ENCODE measurements around the gene NT5DC1.

The NT5DC1 gene

DNA sequence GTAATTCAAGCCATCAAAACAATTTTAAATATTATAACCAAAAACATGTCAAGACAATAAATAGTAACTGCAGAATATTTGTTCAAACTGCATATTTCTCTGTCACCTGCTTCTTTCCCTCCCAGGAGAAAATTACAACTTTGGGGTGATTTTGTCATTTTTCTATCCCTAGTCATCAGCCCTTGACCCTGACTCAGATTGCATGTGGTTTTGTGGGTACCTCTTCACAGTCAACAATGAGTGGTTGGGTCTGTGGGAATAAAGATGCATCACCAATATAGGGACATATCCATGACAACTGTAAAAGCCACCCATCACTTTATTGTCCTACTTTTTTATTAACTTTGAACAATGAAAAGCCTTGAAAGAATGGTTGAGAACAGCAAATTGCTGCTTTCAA lies 18.0 kb downstream of the NT5DC1 start:
- TF ChIP-seq CTCF (conservative IDR thresholded peaks at IDR 0.05) (no peak), ZFX (IDR thresholded peaks at IDR 0.05) (no peak)
- H3K27ac ChIP-seq = no peak overlapping the region

GRCh38 chr6:116120430-116120829 lies 19.8 kb downstream of the NT5DC1 start:
- no peak for TF ChIP-seq ZFX (IDR thresholded peaks at IDR 0.05)
- TF ChIP-seq CTCF (conservative IDR thresholded peaks at IDR 0.05) = no peak
- no peak overlapping the region for H3K27ac ChIP-seq

DNA sequence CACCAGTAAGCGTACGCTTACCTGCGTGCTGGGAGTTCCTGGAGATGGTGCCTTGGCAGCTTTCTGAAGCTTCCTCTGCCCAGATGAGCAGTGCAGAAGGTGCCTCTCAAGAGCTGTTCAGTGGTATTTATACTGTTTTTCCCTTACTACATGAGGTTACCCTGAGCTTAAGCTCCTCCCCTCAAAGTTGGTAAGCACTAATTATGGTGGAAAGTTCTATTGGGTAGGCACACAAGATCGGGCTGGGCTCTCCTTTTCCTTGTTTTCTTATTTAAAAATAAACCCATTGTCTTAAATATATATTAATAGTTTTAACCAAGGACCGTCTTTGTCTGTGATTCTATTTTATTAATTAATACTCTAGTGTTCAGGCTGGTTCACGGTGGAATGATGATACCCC lies 25.4 kb downstream of the NT5DC1 start, which contains the start of gene COL10A1:
Gene COL10A1 (minus strand): TSS at position 101 of the 400 bp plus-strand sequence. CDS start 640 bp downstream, outside the sequence.
- TF ChIP-seq ZFX (IDR thresholded peaks at IDR 0.05) (no peak), CTCF (conservative IDR thresholded peaks at IDR 0.05) (no peak)
- no peak within 1 kb of the TSS for H3K27ac ChIP-seq

DNA sequence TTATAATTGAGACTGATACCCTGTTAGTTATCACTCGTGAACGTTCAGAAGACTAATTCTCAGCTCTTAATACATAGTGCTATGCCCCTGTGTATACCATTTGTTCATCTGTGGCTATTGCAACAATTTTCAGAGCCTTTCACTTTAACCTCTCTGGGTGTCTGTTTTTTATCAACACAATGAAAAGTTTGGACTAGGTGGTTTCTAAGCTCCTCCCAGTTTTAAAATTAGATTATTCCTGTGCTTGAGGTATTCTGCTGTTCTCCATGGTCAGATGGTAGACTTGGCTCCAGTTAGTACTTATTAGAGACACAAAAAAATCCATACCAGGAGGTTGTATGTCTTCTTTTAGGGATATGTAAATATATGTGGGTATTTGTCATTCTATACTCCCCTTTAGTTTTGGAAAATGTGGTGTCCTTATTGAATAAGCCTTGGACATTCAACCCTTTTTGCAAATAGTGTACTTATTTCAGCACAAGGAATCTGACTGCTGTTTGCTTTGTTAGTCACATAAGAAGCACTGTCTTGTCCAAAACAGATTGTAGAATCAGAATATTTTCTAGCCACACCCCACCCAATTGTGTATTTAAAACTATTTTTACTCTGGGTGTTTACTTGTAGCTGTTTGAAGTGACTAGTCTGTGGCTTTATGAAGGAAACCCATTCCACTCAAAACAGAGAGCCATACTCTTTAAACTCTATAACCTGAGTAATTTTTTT lies 27.3 kb downstream of the NT5DC1 start:
- no peak overlapping the region for H3K27ac ChIP-seq
- TF ChIP-seq CTCF (conservative IDR thresholded peaks at IDR 0.05) = no peak
- no peak for TF ChIP-seq ZFX (IDR thresholded peaks at IDR 0.05)

DNA sequence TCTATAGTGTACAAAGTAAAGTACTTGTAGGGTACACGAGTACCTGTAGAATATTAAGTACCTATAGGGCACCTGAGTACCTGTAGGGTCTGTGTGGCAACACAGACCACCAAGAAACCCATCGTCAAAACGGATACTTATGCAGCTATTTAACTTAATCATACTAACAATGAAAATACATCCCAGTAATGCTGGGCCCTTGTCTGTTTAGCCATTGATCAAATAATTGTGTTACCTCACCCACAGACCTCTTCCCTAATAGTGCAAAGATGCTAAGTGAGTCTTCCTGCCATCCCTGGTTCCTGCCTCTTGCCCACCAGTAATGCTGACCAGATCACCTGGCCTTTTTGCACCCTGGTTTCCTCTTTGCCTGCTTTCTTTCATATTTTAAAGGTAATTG lies 32.8 kb downstream of the NT5DC1 start:
- H3K27ac ChIP-seq = no peak overlapping the region
- TF ChIP-seq CTCF (conservative IDR thresholded peaks at IDR 0.05) = no peak
- TF ChIP-seq ZFX (IDR thresholded peaks at IDR 0.05) = no peak

- H3K27ac ChIP-seq = no peak overlapping the region
- no peak for TF ChIP-seq ZFX (IDR thresholded peaks at IDR 0.05)
- no peak for TF ChIP-seq CTCF (conservative IDR thresholded peaks at IDR 0.05)
Observed at GRCh38 chr6:116136373-116136772, 35.7 kb downstream of the NT5DC1 start.

- TF ChIP-seq CTCF (conservative IDR thresholded peaks at IDR 0.05) (no peak), ZFX (IDR thresholded peaks at IDR 0.05) (no peak)
- H3K27ac ChIP-seq = no peak overlapping the region
Observed at GRCh38 chr6:116136933-116137340, 36.3 kb downstream of the NT5DC1 start.
